ENCODE results near the gene KCND3.

KCND3 gene

GRCh38 chr1:111963985-111964738 lies 25.3 kb downstream of the KCND3 start:
- DNase-seq (ENCODE audit: low read depth): no peak
- TF ChIP-seq CTCF (IDR thresholded peaks at IDR 0.05; ENCODE audit: low read depth, low read length, missing control alignments): no peak
- H3K4me3 ChIP-seq (ENCODE audit: low read depth, low read length): no peak overlapping the region

- DNase-seq (ENCODE audit: low read depth): no peak
- TF ChIP-seq CTCF (IDR thresholded peaks at IDR 0.05; ENCODE audit: low read depth, low read length, missing control alignments): no peak
- H3K4me3 ChIP-seq (ENCODE audit: low read depth, low read length): no peak overlapping the region
Measured at GRCh38 chr1:111961773-111962565, 27.5 kb downstream of the KCND3 start.

- no peak overlapping the region for H3K4me3 ChIP-seq (ENCODE audit: low read depth, low read length)
- no peak for DNase-seq (ENCODE audit: low read depth)
- TF ChIP-seq CTCF (IDR thresholded peaks at IDR 0.05; ENCODE audit: low read depth, low read length, missing control alignments): no peak
Measured at GRCh38 chr1:111961016-111961415, 28.5 kb downstream of the KCND3 start.

DNA sequence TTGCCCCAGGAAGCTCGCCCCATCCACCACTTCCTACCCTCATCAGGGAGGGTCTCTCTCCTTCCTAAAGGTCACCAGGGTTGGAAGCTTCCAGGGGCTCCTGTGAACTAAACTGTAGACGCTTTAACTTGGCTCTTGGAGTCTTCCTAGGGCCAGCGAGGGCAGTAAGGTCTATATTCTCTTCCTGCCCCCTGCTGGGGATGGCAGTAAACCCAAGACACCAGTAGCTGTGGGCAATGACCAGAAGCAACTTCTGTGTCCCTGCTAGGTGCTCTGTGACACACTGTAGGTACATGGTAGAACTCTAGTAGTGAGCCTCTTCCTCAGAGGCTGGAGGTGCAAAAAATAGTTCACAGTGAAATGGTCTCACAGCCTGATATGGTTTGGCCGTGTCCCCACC lies 30.0 kb downstream of the KCND3 start:
- TF ChIP-seq CTCF (IDR thresholded peaks at IDR 0.05; ENCODE audit: low read depth, low read length, missing control alignments): no peak
- H3K4me3 ChIP-seq (ENCODE audit: low read depth, low read length): no peak overlapping the region
- DNase-seq (ENCODE audit: low read depth): no peak

GRCh38 chr1:111958851-111959250 lies 30.6 kb downstream of the KCND3 start:
- DNase-seq (ENCODE audit: low read depth): no peak
- no peak for TF ChIP-seq CTCF (IDR thresholded peaks at IDR 0.05; ENCODE audit: low read depth, low read length, missing control alignments)
- no peak overlapping the region for H3K4me3 ChIP-seq (ENCODE audit: low read depth, low read length)

DNA sequence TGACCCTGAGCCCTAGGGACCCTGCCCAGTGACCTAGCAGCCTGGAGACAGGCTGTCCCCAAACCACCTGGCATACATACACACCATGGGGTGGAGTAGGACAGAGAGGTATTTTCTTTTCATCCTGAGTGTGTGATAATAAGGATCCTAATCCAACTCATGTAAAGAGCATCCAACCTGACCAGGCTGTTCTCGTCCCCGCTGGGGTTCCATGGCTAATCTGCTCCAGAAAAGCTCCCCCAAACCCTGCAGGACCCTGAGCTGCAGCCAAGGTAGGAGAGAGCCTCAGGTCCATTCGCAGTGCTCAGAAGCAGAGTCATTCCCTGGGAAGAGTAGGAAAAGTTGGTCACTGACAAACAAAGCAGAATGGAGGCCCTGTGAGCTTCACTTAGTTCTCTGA lies 31.4 kb downstream of the KCND3 start:
- no peak for TF ChIP-seq CTCF (IDR thresholded peaks at IDR 0.05; ENCODE audit: low read depth, low read length, missing control alignments)
- H3K4me3 ChIP-seq (ENCODE audit: low read depth, low read length): no peak overlapping the region
- DNase-seq (ENCODE audit: low read depth): no peak
